Ovary (tissue), 9 donors: ENCODE data around the gene KRT72. TPM values are rescaled to one million over a fixed set of nuclear protein-coding genes. Genes with fewer than 3 reads are reported as not detected.

ENCODE experiments used
- DNase-seq, 5 donors: peaks; one replicate each; pipeline ENCODE4 v3.0.0-alpha.2; 2019 to 2020
- H3K27ac ChIP-seq, 2 donors: fragments of 200-600 bp; one replicate each; pipeline versions ENCODE4 v1.5.1 to v1.8.0; 2019 to 2022
- H3K27me3 ChIP-seq: fragments of 200-600 bp; one replicate; pipeline ENCODE4 v1.8.0; 2022
- H3K36me3 ChIP-seq: fragments of 200-600 bp; sonication (generic); one replicate; pipeline ENCODE4 v1.5.1; 2019
- H3K4me1 ChIP-seq: one replicate; pipeline ENCODE4 v1.8.1; 2013; ENCODE audit warnings: mild to moderate bottlenecking, moderate library complexity; ENCODE audit not compliant: insufficient read depth
- H3K4me3 ChIP-seq: fragments of 200-600 bp; sonication (generic); one replicate; pipeline ENCODE4 v1.5.1; 2017
- H3K9me3 ChIP-seq, 2 donors: fragments of 200-600 bp in 1 of 2; sonication (generic) in 1 of 2; one replicate each; pipeline versions ENCODE4 v1.5.1 to v1.8.1; 2013 to 2019; ENCODE audit warnings: mild to moderate bottlenecking in 1 of 2, moderate library complexity in 1 of 2
- EP300 ChIP-seq: sonication (generic); formaldehyde crosslinking; IDR thresholded peaks from one replicate; pipeline ENCODE4 v1.6.1; 2017; ENCODE audit warnings: antibody characterized with exemption
- POLR2A ChIP-seq: fragments of 450-650 bp; IDR thresholded peaks from one replicate; pipeline ENCODE4 v1.6.1; 2017; ENCODE audit warnings: antibody characterized with exemption, mild to moderate bottlenecking, moderate library complexity
- WGBS, 3 donors: extraction: QIAGEN DNeasy Blood & Tissue Kit in 1 of 3; methylation state at CpG; one replicate each; pipeline versions ENCODE4 v1.1.5 to v1.1.7; 2013 to 2017; 5-methylcytosine and 5-hydroxymethylcytosine counted together
- intact Hi-C, 4 donors: fragments of 100-400 bp; cut with DNase I; formaldehyde crosslinking; loops; one replicate each; pipeline versions ENCODE4 v1.11.0 to v1.15.1; 2022 to 2023
- polyA plus RNA-seq, 2 donors: library from polyadenylated mRNA; stranded (reverse); fragments of 200-250 nt in 1 of 2; fragments of 350-450 nt in 1 of 2; fragmentation: Illumina TruSeq in 1 of 2; extraction: RNeasy Lipid Tissue Mini Kit (QIAGEN cat#74804) in 1 of 2; gene quantifications; one replicate each; pipeline ENCODE4 v1.2.3, GENCODE V29; 2013 to 2014
- total RNA-seq, 7 donors: library from RNA; depleted of rRNA in 2 of 7; stranded (reverse); fragments of >200 nt in 2 of 7; fragmentation: NEBNext Ultra II Directional in 3 of 7; extraction: Animal tissue kit (Norgen Biotek cat#: 25700) in 3 of 7; gene quantifications; one replicate each; pipeline versions ENCODE4 v1.1.0 to v1.2.4, GENCODE V29; 2016 to 2023
- TF ChIP-seq, protein P1 (sequence below), 3 donors: fragments of 450-650 bp in 2 of 3; fragments of 200-600 bp in 1 of 3; IDR thresholded peaks; one replicate each; pipeline versions ENCODE4 v1.5.1 to v1.8.0; 2016 to 2022; ENCODE audit warnings: antibody characterized with exemption in 3 of 3, mild to moderate bottlenecking in 1 of 3
- donor health status: DM: no; HTN: no; CAD: no; lungs with moderate emphysema.
- donor health status: DM: no; HTN: no; CAD: no.
- donor health status: Bipolar disorder and iron deficiency.
- donor health status: DM: yes; HTN: yes; CAD: no.
- donor health status: DM: no; HTN: no; CAD: no.
- donor health status: DM: yes; HTN: yes; CAD: no.

KRT72 gene
- total and polyA plus RNA-seq, 9 donors, result not detected

DNA sequence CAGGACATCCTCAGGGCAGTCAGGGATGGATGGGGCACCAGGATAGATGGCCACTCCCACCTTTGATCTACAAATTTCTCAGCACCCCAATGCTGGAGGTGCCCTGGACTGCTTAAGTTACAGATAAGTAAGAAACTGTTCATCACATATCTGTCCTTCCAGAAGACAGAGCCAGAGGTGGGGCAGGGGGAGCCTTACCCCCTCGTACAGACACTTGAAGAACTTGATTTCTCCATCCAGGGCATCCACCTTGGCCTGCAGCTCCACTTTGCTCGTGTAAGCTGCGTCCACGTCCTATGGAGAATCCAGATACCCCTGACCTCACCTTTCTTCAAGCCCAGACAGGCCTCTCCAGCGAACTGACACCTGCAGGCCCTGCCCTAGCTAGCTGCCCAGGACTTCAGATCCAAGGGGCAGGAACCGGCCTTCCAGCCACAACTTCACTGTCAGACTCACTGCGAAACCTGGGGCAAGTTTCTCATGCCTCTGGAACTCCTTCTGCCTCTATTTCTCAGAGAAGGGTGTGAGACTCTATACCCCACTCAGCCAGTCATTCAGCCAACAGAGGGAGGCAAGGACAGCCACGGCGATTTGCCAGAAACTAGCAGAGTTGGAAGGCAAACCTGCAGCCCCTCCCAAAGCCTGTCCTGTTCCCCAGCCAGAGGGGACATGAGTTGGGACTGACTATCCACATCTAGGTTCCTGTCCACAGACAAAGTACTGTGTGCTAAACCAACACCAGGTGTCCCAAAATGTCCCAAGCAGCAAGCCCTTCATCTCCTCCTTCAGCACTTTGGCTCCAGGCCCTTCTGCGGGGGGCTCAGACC, 13.3 kb upstream of the KRT72 start:
- WGBS, 3 donors, result 76 to 84% (median 78%) methylated on average over 10 of the region's 10 CpGs
- Histone ChIP-seq H3K9me3 (no peaks in the 10 kb centered on the region), H3K36me3 (no peaks in the 10 kb centered on the region), H3K4me1 (no peaks in the 10 kb centered on the region), H3K27me3 (no peaks in the 10 kb centered on the region), H3K27ac (no peak overlapping the region), H3K4me3 (no peak overlapping the region)
- intact Hi-C loops, result no loop called here
- TF ChIP-seq, protein P1, sequence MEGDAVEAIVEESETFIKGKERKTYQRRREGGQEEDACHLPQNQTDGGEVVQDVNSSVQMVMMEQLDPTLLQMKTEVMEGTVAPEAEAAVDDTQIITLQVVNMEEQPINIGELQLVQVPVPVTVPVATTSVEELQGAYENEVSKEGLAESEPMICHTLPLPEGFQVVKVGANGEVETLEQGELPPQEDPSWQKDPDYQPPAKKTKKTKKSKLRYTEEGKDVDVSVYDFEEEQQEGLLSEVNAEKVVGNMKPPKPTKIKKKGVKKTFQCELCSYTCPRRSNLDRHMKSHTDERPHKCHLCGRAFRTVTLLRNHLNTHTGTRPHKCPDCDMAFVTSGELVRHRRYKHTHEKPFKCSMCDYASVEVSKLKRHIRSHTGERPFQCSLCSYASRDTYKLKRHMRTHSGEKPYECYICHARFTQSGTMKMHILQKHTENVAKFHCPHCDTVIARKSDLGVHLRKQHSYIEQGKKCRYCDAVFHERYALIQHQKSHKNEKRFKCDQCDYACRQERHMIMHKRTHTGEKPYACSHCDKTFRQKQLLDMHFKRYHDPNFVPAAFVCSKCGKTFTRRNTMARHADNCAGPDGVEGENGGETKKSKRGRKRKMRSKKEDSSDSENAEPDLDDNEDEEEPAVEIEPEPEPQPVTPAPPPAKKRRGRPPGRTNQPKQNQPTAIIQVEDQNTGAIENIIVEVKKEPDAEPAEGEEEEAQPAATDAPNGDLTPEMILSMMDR (IDR thresholded peaks at IDR 0.05), result no peak
- TF ChIP-seq EP300 (no peak), POLR2A (no peak)
- no peak for DNase-seq

DNA sequence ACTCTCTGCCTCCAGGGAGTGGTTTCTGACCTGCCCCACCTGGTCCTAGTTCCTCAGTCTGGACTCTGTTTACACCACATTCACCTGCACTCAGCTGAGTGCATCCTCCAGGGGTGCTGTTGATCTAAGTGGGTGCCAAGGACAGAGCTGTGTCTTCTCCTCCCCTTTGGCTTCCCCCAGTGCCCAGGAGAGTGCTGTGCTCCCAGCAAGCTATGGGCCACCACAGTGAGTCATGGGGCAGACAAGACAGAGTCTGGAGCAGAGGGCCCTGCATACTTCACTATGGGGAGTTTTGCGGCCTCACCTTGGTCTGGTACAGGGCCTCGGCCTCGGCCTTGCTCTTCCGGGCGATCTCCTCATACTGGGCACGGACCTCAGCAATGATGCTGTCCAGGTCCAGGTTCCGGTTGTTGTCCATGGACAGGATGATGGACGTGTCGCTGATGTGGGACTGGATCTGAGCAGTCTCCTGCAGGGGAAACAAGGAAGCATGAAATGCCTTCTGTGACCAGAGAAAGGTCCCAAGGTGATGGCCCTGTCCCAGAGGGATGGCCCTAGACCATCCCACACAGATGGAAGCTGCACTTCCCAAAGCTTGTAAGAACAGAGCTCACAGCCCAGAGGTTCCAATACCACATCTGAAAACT, 12.2 kb upstream of the KRT72 start:
- H3K4me3 ChIP-seq, result no peak overlapping the region
- no peaks in the 10 kb centered on the region for H3K9me3 ChIP-seq
- no peaks in the 10 kb centered on the region for H3K36me3 ChIP-seq
- DNase-seq, result no peak
- H3K27ac ChIP-seq, result no peak overlapping the region
- WGBS, 3 donors, result 90 to 93% (median 92%) methylated on average over 9 of the region's 9 CpGs
- TF ChIP-seq EP300, result no peak
- TF ChIP-seq POLR2A, result no peak
- TF ChIP-seq, protein P1 (IDR thresholded peaks at IDR 0.05), result no peak
- intact Hi-C loops, result no loop called here
- H3K27me3 ChIP-seq, result no peaks in the 10 kb centered on the region
- H3K4me1 ChIP-seq, result no peaks in the 10 kb centered on the region

DNA sequence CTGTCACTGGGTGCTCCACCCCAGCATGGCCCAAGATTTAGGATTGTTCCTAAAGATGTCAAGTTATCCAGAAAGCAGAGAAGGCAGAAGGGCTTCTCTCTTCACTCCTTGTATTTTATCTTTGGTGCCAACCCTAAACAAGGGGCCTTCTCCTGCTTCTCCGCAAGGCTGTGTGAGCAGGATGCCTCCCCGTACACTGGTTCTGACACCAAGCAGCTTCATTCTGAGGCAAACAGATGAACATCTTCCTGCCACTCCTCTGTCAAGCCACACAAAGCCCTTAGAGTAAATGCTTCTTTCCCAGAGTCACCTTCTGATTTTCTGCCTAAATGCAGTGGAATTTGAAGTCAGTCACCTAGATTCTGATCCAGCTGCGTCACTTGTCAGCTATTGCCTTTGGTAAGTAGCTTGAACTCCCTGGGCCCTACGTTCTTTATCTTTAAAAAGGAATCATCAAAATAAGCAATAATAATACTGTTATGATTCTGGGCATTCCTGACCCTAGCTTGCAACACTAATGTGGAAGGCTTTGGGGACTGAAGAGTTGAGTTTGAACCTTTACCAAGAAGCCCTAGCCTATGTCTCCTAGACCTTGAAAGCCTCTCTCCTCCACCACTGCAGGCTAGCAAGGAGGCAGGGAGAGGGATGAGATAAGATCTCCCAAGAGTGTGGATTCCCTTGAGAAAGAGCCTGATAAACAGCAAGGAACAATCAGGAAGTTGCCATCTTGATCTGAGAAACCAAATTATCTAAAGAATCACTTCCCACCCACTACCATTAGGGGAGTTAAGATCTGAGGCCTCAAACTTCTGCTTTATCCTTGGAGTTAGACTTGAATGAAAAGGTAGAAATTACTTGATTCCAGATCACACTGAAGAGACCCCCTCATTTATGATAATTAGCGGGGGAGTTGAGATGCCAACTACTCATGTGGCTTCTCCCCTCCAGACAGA, 11.4 kb upstream of the KRT72 start:
- intact Hi-C loops, result no loop called here
- Histone ChIP-seq H3K9me3 (no peaks in the 10 kb centered on the region), H3K27me3 (no peaks in the 10 kb centered on the region), H3K4me3 (no peak overlapping the region), H3K4me1 (no peaks in the 10 kb centered on the region), H3K27ac (no peak overlapping the region), H3K36me3 (no peaks in the 10 kb centered on the region)
- TF ChIP-seq EP300, result no peak
- TF ChIP-seq POLR2A, result no peak
- TF ChIP-seq, protein P1 (IDR thresholded peaks at IDR 0.05), result no peak
- DNase-seq, result no peak
- WGBS, 3 donors, result 70 to 80% (median 75%) methylated on average over 5 of the region's 5 CpGs

DNA sequence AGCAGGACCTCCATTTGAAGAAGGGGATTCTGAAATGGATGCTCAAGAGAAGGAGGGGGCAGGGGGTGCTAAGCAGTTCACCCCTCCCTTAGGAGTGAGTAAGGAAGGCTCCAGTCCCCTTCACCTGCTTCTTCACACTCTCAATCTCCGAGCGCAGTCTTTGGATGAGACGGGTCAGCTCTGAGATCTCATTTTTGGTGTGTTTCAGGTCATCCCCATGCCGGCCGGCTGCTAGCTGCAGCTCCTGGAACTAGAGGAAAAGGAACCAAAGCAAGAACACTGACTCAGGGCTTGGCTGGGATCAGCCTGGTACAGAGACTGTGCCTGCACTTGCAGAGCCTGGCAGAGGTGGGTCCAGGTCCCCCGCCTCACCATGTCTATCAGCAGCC, 9.8 kb upstream of the KRT72 start:
- no peak for DNase-seq
- Histone ChIP-seq H3K9me3 (no peaks in the 10 kb centered on the region), H3K27me3 (no peaks in the 10 kb centered on the region), H3K4me3 (no peak overlapping the region), H3K4me1 (no peaks in the 10 kb centered on the region), H3K27ac (no peak overlapping the region), H3K36me3 (no peaks in the 10 kb centered on the region)
- 79 to 82% (median 79%) methylated on average over 6 of the region's 6 CpGs for WGBS, 3 donors
- TF ChIP-seq EP300, result no peak
- TF ChIP-seq POLR2A, result no peak
- TF ChIP-seq, protein P1 (IDR thresholded peaks at IDR 0.05), result no peak
- intact Hi-C loops, result no loop called here
